Measurements from ENCODE around the gene TENM3.

- TF ChIP-seq, protein P1, sequence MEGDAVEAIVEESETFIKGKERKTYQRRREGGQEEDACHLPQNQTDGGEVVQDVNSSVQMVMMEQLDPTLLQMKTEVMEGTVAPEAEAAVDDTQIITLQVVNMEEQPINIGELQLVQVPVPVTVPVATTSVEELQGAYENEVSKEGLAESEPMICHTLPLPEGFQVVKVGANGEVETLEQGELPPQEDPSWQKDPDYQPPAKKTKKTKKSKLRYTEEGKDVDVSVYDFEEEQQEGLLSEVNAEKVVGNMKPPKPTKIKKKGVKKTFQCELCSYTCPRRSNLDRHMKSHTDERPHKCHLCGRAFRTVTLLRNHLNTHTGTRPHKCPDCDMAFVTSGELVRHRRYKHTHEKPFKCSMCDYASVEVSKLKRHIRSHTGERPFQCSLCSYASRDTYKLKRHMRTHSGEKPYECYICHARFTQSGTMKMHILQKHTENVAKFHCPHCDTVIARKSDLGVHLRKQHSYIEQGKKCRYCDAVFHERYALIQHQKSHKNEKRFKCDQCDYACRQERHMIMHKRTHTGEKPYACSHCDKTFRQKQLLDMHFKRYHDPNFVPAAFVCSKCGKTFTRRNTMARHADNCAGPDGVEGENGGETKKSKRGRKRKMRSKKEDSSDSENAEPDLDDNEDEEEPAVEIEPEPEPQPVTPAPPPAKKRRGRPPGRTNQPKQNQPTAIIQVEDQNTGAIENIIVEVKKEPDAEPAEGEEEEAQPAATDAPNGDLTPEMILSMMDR (IDR thresholded peaks at IDR 0.05): no peak
- no peak for TF ChIP-seq POLR2A (IDR thresholded peaks at IDR 0.05)
These were observed 397.7 kb downstream of the TENM3 start for GRCh38 chr4:182640932-182641331.

Data from testis (tissue), 2 donors.